H1 (cell line): ENCODE measurements around the gene CHRM4. TPM values are rescaled to one million over a fixed set of nuclear protein-coding genes. Genes with fewer than 3 reads are reported as not detected.

Source experiments
- CREB1 ChIP-seq: IDR thresholded peaks from 2 replicates; pipeline ENCODE4 v1.6.1; 2012; ENCODE audit warnings: inconsistent platforms
- HDAC2 ChIP-seq, 2 experiments: fragments of 300-600 bp in 1 of 2; sonication (generic) in 1 of 2; IDR thresholded peaks; 2 replicates each; pipeline ENCODE4 v1.6.1; 2011 to 2012; ENCODE audit warnings: low read depth in 2 of 2, low read length in 2 of 2, mild to moderate bottlenecking in 2 of 2, moderate library complexity in 2 of 2, borderline replicate concordance in 1 of 2, inconsistent platforms in 1 of 2
- KDM1A ChIP-seq: fragments of 200-600, 300-600 bp; sonication (generic); IDR thresholded peaks from 2 replicates; pipeline ENCODE4 v1.7.1; 2016; ENCODE audit warnings: mild to moderate bottlenecking, low read length, borderline replicate concordance
- RNF2 ChIP-seq: fragments of 200-900, 300-1000 bp; sonication (generic); IDR thresholded peaks from 2 replicates; pipeline ENCODE4 v1.7.1; 2016; ENCODE audit warnings: borderline replicate concordance, low read depth, mild to moderate bottlenecking, antibody characterized with exemption, low read length; ENCODE audit not compliant: poor library complexity, severe bottlenecking; ENCODE audit errors: missing control alignments
- TBP ChIP-seq: IDR thresholded peaks from 2 replicates; pipeline ENCODE4 v1.6.1; 2011; ENCODE audit warnings: low read depth, low read length, improper control_type of control experiment
- polyA plus RNA-seq, 7 experiments: library from polyadenylated mRNA; depleted of rRNA in 3 of 7; stranded (reverse) in 5 of 7; unstranded in 2 of 7; fragments of >200 nt in 5 of 7; fragments of 200-250 nt in 2 of 7; gene quantifications; 1 replicate in 5 of 7; 2 replicates in 1 of 7; 4 replicates in 1 of 7; pipeline versions ENCODE4 v1.2.1 to v1.2.3, GENCODE V29; 2011 to 2013; ENCODE audit warnings: missing spikeins in 2 of 7, mixed read lengths in 2 of 7
- total RNA-seq: library from RNA; stranded (reverse); fragmentation: NEBNext Ultra II Directional; extraction: Animal tissue kit (Norgen Biotek cat#: 25700); gene quantifications from 2 replicates; pipeline ENCODE4 v1.2.1, GENCODE V29; 2021
- TF ChIP-seq, protein P1 (sequence below): fragments of 300-600 bp; sonication (generic); IDR thresholded peaks from 2 replicates; pipeline ENCODE4 v1.7.1; 2012; ENCODE audit warnings: low read length, moderate library complexity, mild to moderate bottlenecking, inconsistent platforms; ENCODE audit not compliant: insufficient replicate concordance

CHRM4 gene
- total and polyA plus RNA-seq, 2 of the 8 experiments (the other 6 are each of a cell fraction or from before 2014, with no cell fraction given): 1.1 to 1.3 TPM

DNA sequence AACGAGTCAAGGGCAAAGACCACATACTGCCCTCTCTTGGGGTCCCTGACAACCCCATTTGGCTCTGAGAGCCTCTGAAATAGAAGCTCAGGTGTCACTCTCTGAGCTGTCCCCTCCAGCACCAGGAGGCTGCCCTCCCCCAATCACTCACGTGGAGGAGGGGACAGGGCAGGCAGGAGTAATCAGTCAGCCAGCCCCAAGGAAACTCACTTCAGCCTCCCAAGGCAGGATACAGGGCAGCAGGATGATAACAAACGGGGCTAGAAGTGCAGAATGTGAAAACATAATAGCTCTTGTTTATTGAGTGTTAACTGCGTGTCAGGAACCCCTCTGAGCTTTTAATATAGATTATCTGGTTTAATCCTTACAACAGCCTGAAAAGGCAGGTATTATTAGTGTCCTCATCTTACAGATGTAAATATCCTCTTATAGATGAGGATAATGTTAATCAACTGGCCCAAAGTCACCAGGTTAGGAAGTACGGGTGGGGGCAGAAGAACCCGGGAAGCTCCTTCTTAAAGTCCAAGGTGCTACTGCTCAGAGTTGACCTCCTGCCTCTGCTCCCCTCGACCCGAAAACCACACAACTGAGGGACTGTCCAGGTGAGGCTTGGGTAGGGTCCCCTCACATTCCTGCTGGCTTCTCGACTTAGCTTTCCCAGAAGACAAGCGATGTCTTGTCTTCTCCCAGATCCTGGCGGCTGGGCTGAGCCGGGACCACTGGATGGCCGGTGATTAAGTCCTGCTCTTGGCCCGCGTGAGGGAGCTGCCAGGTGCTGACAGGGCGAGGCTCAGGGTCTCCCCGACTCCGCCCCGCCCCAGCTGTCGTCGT lies 2.7 kb downstream of the CHRM4 start (continued):
- TF ChIP-seq, protein P1, sequence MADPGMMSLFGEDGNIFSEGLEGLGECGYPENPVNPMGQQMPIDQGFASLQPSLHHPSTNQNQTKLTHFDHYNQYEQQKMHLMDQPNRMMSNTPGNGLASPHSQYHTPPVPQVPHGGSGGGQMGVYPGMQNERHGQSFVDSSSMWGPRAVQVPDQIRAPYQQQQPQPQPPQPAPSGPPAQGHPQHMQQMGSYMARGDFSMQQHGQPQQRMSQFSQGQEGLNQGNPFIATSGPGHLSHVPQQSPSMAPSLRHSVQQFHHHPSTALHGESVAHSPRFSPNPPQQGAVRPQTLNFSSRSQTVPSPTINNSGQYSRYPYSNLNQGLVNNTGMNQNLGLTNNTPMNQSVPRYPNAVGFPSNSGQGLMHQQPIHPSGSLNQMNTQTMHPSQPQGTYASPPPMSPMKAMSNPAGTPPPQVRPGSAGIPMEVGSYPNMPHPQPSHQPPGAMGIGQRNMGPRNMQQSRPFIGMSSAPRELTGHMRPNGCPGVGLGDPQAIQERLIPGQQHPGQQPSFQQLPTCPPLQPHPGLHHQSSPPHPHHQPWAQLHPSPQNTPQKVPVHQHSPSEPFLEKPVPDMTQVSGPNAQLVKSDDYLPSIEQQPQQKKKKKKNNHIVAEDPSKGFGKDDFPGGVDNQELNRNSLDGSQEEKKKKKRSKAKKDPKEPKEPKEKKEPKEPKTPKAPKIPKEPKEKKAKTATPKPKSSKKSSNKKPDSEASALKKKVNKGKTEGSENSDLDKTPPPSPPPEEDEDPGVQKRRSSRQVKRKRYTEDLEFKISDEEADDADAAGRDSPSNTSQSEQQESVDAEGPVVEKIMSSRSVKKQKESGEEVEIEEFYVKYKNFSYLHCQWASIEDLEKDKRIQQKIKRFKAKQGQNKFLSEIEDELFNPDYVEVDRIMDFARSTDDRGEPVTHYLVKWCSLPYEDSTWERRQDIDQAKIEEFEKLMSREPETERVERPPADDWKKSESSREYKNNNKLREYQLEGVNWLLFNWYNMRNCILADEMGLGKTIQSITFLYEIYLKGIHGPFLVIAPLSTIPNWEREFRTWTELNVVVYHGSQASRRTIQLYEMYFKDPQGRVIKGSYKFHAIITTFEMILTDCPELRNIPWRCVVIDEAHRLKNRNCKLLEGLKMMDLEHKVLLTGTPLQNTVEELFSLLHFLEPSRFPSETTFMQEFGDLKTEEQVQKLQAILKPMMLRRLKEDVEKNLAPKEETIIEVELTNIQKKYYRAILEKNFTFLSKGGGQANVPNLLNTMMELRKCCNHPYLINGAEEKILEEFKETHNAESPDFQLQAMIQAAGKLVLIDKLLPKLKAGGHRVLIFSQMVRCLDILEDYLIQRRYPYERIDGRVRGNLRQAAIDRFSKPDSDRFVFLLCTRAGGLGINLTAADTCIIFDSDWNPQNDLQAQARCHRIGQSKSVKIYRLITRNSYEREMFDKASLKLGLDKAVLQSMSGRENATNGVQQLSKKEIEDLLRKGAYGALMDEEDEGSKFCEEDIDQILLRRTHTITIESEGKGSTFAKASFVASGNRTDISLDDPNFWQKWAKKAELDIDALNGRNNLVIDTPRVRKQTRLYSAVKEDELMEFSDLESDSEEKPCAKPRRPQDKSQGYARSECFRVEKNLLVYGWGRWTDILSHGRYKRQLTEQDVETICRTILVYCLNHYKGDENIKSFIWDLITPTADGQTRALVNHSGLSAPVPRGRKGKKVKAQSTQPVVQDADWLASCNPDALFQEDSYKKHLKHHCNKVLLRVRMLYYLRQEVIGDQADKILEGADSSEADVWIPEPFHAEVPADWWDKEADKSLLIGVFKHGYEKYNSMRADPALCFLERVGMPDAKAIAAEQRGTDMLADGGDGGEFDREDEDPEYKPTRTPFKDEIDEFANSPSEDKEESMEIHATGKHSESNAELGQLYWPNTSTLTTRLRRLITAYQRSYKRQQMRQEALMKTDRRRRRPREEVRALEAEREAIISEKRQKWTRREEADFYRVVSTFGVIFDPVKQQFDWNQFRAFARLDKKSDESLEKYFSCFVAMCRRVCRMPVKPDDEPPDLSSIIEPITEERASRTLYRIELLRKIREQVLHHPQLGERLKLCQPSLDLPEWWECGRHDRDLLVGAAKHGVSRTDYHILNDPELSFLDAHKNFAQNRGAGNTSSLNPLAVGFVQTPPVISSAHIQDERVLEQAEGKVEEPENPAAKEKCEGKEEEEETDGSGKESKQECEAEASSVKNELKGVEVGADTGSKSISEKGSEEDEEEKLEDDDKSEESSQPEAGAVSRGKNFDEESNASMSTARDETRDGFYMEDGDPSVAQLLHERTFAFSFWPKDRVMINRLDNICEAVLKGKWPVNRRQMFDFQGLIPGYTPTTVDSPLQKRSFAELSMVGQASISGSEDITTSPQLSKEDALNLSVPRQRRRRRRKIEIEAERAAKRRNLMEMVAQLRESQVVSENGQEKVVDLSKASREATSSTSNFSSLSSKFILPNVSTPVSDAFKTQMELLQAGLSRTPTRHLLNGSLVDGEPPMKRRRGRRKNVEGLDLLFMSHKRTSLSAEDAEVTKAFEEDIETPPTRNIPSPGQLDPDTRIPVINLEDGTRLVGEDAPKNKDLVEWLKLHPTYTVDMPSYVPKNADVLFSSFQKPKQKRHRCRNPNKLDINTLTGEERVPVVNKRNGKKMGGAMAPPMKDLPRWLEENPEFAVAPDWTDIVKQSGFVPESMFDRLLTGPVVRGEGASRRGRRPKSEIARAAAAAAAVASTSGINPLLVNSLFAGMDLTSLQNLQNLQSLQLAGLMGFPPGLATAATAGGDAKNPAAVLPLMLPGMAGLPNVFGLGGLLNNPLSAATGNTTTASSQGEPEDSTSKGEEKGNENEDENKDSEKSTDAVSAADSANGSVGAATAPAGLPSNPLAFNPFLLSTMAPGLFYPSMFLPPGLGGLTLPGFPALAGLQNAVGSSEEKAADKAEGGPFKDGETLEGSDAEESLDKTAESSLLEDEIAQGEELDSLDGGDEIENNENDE: no peak
- no peak for TF ChIP-seq HDAC2 (IDR thresholded peaks at IDR 0.05; ENCODE audit: borderline replicate concordance in 1 of 2, low read depth in 2 of 2, low read length in 2 of 2)
- no peak for TF ChIP-seq RNF2
- no peak for TF ChIP-seq CREB1
- no peak for TF ChIP-seq TBP
- no peak for TF ChIP-seq KDM1A
